NT2/D1 (cell line): ENCODE measurements around the gene MYO7B.

ENCODE experiments used
- YY1 ChIP-seq: IDR thresholded peaks from 2 replicates; pipeline ENCODE4 v1.6.1; 2011; ENCODE audit not compliant: insufficient read length, insufficient read depth
- ZNF274 ChIP-seq: IDR thresholded peaks from 2 replicates; pipeline ENCODE4 v1.6.1; 2011; ENCODE audit warnings: mild to moderate bottlenecking, low read depth, low read length

- no peak for TF ChIP-seq YY1
- TF ChIP-seq ZNF274 = no peak
These were observed 43.7 kb downstream of the MYO7B start for GRCh38 chr2:127579231-127579630.
